GM18519 (cell line): Measurements from ENCODE around the gene GGT5.
"Not testable (repeated sequence)": the region's sequence is repeated elsewhere in the genome, so short reads cannot be mapped to it uniquely, and the experiment has no call there.

Experiments used
- ATAC-seq: cut with Tn5 transposase; IDR thresholded peaks from one replicate; pipeline ENCODE4 v1.9.1; 2021; ENCODE audit warnings: mild to moderate bottlenecking, moderate library complexity; ENCODE audit not compliant: unreplicated experiment, low FRiP score

The GGT5 gene

DNA sequence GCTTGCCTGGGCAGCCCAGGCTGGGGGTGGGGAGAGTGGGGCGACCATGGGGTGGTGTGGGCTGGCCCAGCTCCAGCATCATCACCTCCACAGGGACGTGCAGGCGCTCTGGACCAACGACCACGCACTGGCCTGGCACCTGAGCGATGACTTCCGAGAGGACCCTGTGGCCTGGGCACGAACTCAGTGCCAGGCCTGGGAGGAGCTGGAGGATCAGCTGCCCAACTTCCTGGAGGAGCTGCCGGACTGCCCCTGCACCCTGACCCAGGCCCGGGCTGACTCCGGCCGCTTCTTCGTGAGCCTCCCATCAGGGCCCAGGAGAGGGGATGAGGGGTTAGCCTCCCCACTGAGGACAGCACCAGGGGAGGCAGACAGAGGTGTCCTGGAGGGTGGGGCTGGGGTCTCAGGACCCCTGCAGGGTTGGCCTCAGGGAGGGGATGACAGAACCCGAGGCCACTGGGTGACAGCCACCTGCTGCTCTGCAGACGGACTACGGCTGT lies 59.8 kb downstream of the GGT5 start:
- no peak for ATAC-seq

GRCh38 chr22:24184057-24184798 lies 60.7 kb downstream of the GGT5 start:
- ATAC-seq, result no peak

- no peak for ATAC-seq
These were observed 61.4 kb downstream of the GGT5 start for GRCh38 chr22:24183321-24184031.

- ATAC-seq, result not testable (repeated sequence)
These were observed 62.0 kb downstream of the GGT5 start for GRCh38 chr22:24182900-24183246.

DNA sequence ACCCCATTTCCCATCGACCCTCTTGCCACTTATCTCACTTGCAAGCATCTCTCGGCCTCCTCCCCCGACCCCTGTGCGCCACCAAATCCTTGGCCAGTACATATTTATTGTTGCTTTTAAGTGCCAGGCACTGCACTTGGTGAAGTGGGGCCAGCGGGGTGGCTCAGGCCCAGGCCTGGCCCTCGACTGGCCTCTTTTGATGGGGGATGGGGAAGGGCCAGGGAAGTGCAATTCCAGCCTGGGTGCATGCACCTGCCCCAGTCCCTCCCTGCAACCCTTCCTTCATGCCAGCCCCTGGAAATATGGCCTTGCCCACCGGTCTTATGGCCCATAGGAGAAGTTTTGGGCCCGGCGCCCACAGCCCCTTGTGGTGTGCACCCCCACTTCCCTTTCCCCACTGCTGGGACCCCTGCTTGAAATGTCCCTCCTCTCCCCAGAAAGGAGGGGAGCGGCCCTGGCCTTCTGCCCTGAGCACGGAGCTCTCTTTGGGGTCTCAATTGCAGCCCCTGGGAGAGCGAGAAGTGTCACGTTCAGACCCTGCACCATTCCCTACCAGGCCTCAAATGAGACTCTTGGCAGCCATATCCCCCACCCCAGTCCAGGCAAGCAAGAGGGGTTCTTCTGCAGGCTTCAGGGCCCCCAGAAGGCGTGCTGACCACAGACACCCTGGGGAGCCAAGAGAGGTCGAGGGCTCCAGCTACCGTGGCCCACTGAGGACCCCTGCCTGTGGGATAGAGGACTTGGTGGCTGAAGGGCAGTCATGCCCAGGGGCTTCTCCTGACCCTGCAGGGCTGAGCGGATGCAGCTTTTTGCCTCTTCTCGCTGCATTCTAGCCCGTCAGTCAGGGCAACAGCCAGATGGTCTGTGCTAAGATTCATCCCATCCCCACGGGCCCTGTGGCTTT lies 62.6 kb downstream of the GGT5 start:
- no peak for ATAC-seq

GRCh38 chr22:24181088-24181995 lies 63.5 kb downstream of the GGT5 start, which contains the start of gene SUSD2:
Gene SUSD2 (plus strand): TSS chr22:24181487. CDS start chr22:24181520, 33 bp downstream.
- no peak for ATAC-seq

DNA sequence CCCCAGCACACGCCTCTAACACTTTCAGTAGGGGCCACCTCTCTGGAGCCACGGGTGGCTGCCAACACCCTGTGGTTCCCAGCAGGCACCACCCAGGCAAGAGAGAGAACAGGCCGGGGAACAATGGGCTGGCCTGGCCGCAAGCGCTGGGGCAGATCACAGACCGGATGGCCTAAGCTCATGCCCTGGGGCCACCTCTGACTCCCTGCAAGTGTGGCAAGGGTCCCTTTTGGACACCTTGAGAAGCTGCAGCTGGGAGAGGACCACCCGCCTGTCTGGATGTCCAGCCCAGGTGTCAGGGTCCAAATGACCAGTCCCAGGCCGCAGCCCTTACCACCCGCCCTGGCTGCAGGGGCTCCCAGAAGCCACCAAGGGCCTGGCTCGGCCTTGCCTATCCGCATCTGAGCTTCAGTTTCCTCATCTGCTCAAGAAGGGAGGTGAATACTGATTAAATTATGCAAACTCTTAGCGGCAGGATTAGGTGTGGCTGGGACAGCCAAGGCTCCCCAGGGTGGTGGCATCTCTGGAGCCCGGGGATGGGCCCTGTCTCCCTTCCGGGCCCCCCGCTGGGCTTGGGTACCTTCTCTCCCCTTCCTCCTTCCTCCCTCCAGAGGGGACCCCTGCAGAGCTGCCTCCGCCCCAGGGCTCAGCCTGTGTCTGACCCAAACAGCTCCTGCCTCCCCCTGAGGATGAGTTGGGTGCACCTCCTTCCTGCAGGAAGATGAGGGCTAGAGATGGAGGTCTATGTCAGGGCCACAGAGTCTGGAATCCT lies 64.4 kb downstream of the GGT5 start:
- no peak for ATAC-seq

- ATAC-seq, result no peak
These were observed 65.2 kb downstream of the GGT5 start for GRCh38 chr22:24179478-24180210.

GRCh38 chr22:24178502-24179440 lies 66.1 kb downstream of the GGT5 start:
- no peak for ATAC-seq

- ATAC-seq, result no peak
These were observed 66.9 kb downstream of the GGT5 start for GRCh38 chr22:24178021-24178431.

DNA sequence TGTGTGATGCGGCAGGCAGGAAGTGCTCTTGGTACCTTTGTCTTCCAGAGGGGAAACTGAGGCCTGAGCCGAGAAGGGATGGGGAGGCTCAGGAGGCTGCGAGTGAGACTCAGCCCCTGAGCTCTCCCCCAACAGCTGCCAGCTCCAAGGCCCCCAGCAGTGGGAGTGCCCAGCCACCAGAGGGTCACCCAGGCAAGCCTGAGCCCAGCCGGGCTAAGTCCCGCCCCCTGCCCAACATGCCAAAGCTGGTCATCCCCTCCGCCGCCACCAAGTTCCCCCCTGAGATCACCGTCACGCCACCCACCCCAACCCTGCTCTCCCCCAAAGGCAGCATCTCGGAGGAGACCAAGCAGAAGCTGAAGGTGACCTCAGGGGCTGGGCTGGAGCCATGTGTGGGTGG lies 67.4 kb downstream of the GGT5 start:
- no peak for ATAC-seq

GRCh38 chr22:24177045-24177444 lies 67.8 kb downstream of the GGT5 start:
- no peak for ATAC-seq

DNA sequence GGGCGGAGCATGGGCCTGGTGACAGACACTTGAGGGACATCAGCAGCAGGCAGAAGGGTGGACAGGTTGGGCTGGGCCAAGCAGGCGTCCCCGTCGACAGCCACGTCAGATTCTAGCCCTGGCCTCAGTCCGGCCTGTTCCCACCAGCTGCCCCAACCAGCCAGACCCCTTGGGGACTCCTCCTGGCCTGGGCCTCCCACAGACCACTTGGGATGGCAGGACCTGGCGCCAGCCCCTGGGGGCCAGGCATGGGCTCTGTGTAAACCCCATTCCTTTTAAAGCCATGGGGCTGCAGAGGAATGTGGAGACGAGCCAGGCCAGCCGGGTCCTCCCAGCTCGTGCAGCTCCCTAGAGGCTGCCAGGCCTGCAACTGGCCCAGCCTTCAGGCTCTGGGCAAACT lies 68.3 kb downstream of the GGT5 start:
- ATAC-seq, result no peak

DNA sequence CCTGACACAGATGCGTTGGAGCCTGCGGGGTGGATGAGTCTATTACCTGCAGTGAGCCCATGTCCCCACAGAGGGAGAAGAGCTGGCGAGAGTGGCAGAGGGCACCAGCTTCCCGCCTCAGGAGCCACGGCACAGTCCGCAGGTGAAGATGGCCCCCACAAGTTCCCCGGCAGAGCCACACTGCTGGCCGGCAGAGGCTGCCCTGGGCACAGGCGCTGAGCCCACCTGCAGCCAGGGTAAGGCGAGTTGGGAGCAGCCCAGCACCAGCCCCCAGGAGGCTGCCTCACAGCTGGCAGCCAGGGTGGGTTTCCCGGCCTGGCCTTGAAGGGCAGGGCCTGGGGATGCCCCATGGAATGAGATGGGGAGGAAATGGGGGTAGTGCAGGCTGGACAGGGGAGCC lies 68.8 kb downstream of the GGT5 start:
- no peak for ATAC-seq

DNA sequence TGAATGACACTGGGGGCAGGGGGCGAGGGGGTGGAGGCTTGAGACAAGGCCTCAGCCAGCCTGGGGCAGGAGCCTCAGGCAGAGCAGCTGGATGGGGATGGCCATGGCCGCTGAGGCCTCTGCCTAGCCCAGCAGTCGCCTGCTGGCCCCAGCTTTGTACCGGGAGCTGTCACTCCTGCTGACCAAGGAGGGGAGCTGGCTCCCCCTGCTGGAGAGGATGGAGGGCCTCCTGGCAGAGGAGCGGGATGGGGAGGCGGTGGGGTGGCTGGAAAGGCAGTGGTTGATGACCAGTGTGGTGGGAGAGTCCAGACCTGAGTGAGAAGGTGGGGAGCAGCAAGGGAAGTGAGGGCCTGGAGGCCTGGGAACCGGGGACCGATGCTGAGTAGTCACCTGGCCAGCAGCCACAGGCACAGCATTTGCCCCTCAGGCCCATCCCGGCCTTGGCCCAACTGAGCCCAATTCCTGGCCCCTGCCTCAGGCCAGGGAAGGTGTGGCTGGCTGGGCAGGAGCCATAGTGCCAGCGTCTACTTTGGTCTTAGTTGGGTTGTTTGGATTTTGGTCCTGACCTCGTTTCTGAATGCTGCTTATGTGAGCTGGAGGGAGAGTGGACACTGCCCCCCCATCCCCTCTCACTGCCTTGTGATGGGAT lies 69.6 kb downstream of the GGT5 start:
- ATAC-seq, result no peak

GRCh38 chr22:24171822-24172221 lies 73.1 kb downstream of the GGT5 start:
- no peak for ATAC-seq

GRCh38 chr22:24170632-24171031 lies 74.2 kb downstream of the GGT5 start:
- ATAC-seq, result no peak
